GM21360 (cell line): ENCODE measurements around the gene ZNF407.

Experiments
- ATAC-seq: cut with Tn5 transposase; IDR thresholded peaks from one replicate; pipeline ENCODE4 v1.9.1; 2021; ENCODE audit warnings: mild to moderate bottlenecking, moderate library complexity; ENCODE audit not compliant: unreplicated experiment

ZNF407 gene

DNA sequence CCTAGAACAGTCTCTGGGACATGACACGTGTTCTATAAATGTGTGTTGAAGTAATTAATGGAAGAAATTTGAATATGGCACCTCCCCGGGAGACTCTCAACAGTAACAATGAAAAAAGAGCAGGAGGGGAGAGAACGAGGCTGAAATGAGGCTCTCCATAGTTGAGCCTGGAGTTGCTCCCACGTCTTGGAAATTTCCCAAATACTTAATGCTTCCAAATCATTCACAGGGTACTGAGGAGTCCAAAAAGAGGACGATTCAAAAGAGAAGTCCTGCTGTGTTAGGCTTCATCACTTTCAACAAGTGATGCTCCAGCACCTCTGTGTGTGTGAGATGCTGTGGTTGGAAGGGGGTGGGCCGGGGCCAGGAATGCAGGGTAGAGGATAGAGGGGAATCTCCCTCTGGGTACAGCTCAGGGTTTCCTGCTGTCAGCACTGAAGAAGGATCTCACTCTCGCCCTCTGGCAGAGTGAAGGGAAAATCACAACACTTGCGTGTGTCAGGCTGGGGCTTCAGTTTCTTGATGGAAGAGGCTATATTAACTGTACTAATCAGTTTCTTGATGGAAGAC, 18.1 kb upstream of the ZNF407 start:
- ATAC-seq = no peak

DNA sequence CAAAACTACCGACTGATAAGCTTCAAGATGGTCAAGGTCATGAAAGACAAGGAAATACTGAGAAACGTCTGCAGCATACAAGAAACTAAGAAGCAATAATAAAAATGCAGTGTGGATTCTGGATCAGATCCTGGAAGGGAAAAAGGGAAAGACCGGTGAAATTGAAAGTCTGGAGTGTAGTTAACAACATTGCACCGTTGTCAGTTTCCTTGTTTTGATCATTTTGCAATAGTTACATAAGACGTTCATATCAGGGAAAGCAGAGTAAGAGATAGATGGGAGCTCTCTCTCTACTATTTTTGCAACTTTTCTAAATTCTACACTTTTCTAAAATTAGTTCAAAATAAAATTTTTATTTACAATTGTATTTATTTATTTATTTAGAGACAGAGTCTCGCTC, 15.0 kb upstream of the ZNF407 start:
- ATAC-seq = no peak

DNA sequence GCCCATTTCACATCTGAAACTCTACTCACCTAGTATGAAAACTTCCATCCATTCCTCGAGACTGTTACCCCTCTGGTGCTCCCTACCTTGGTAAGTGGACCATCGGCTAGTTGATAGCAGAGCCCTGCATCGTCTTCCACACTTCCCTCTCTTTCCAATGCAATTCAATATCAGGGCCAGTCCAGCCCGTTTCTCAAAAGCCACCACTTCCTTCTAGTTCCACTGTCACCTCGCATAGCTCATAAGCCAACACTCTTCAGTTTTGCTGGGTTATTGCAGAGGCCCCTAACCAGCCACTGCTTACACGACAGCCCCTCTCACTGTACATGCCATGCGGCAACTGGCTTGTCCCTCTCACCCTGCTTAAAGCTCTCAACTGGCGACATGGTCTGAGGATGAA, 10.2 kb upstream of the ZNF407 start:
- no peak for ATAC-seq

DNA sequence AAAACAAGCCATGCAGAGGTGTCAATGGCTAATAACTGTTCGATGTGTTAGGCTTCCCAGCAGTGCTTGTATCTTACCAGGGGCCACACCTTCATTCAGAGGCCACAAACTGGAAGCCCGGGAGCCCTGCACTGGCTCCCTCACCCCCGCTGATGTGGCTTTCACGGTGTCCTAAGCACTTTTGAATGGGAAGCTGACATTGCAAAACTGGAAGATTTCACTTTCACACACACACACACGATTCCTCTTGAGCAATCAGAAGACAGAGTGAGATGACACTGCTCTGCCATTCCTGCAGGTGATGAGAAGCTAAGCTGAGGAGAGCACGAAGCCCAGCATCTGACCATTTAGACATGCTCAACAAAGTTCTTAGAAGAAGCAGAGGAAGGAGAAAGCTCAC, 8.6 kb upstream of the ZNF407 start:
- no peak for ATAC-seq

DNA sequence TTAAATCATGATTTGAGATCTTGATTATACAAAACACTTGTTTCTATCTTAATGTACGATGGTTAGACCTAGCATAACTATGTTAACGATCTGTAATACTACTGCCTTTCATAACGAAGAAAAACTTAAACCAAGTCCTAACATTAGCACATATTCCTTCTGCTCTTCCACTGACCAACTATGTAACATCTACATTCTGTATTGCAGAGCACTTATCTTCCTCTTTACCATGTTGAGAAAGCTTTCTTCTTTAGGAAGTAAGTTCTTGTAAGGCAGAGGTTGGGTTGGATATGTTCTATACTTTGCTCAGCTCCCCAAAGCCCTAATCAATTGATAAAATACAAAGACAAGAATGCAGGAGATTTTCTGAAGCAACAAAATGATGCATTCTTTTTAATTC, 7.9 kb upstream of the ZNF407 start:
- ATAC-seq = no peak

DNA sequence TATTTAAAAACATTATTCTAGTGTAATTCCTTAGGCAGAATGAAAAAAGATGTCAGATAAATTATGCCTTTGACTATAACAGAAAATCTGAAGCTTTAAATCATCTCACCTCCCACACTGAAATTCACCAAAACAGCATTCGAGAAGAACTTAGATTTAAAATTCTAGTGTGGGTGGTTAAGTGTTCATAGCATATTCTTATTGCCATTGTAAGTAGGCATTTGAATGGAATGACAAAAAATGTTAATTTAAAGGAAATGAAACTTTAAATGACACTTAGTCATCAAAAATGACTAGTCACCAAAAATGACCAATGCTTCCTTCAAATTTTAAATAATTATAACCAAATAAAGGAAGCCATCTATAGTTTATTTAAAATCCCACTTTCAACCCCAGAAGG, 7.0 kb upstream of the ZNF407 start:
- no peak for ATAC-seq

DNA sequence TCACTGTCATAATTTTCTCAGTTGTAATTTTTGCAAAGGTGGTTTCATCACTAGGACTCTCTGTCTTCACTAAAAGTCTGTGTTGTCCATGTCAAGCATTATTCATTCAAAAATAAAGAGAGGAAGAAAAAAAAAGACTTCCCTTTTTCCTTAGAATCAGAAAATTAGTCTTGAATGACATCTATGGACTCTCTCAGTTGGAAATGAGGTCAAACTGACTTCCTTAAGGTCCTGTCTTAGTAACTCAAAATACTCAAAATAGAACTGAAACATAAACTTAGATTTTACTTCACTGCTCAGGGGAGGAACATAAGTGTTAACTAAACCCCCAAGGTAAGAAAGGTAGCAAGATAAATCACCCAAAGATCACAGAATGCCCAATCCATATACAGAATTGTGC, 2.2 kb upstream of the ZNF407 start:
- peak; percentile 18 for ATAC-seq

DNA sequence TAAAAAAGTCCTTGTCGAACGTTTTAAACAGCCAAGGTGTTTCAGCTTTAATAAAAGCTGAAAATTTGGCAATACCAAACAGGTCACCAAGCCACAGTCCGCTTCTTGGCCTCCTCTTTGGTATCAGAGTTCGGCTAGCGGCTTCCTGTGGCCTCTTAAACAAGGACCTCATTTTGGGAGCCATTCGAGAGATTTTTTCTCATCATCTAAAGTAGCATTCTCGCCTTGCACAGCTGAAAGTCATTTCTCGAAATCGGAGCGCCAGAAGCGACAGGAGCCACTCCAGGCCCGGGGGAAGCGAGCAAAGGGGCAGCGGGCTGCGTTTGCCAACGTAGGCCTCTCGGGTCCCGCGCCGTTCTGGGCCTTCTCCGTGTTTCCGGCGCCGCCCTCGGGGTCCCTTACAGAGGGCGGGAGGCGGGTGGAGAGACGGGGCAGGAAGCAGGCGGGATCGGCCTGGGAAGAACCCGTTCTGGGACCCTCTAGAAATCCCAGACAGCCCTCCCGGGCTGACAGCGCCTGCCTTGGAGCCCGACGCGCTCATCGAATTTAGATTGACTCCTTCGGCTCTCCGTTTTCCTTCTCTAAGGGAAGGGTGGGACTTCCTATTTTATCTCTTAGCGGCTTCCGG, 522 bp upstream of the ZNF407 start:
- peak; percentile 31 for ATAC-seq

DNA sequence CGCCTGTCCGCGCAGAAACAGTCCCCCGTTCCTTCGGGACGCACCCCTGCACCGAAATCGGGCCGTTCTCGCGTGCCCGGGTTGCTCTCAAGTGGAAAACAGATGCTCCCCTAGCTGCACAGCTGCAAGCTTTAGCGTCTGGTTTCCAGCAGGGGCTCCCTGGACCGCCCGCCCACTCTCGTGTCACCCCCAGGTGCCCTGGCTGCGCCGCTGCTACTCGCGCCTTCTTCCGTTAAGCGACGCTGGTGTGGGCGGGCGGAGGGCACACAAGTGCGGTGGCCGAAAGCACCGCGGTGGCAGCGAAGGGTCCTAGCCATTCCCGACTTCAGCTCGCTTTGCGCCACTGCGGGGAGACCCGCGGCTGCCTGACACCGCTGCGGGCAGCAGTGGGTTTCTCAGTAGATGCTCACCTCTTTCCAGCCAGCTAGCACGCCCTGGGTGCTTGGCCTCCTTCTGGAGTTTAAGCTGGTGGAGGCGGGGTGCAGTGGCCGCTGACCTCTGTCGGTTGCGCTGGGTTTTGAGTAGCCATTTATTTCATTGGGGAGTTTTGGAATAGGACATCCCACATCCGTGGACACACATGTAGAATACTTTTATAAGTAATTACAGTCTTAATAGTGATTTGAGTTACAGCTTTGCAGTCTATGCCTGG, 806 bp downstream of the ZNF407 start:
- ATAC-seq = peak; percentile 58

DNA sequence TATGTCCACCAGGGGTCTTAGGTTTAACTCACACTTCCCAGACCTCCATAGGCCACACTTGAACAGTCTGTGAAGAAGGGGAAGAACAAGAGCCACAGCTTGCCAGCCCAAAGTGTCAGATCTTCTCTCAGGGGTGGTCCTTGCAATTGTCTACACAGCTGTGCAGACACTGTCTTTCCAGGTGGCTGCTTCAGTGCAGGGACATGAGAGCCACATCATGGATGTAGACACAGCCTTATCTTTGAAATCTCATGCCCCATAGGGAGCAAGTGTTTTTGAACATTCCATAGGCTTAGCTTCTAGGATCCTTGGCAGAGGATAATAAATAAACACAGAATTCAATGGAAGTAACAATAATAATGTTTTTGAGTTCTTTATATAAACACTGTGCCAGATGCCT, 6.7 kb downstream of the ZNF407 start:
- no peak for ATAC-seq

DNA sequence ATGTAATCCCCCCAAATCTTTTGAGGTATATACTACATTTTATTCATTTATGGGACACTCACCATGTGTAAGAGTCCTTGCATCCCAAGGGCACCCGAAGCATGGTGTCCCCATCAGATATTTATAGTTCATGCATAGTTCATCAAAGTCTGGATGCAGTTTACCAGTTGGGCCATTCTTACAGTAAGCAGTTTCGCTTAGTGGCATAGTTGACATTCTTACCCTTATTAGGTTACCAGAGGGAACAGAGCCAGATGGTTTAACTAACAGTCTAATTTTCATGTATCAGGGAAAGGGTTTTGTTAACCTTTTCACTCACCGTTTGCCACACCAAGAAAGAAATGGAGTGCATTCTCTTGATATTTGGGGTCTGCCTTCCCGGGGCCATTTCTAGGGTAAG, 7.1 kb downstream of the ZNF407 start:
- no peak for ATAC-seq

DNA sequence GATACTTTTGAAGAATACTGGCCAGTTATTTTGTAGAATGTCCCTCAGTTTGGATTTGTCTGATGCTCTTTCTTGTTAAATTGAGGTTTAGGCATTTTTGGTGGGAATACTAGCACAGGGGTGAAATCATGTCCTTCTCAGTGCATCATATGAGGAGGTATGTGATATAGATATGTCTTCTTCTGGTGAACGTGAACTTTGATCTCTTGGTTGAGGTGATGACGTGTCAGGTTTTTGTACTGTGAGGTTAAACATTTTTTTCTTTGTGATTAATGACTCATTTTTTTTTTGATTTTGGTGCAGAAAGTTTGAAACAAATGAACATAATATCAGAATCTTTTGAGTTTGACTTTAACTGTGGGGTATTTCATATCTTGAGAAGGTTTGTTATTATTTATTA, 11.0 kb downstream of the ZNF407 start:
- ATAC-seq = no peak

DNA sequence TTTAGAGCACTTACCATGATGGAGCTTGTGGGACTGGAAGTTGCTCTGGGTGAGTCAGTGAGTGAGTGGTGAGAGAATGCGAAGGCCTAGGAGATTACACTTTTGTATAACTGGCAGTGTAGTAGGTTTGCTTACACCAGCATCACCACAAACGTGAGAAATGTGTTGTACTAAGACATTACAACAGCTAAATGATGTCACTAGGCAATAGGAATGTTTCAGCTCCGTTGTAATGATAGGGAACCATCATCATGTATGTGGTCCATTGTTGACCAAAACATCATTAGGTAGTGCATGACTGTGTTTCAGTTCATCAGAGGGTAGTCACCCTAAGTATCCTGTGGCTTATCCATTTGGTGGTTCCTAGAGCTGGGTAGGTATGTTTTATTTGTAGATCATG, 11.9 kb downstream of the ZNF407 start:
- ATAC-seq = no peak

DNA sequence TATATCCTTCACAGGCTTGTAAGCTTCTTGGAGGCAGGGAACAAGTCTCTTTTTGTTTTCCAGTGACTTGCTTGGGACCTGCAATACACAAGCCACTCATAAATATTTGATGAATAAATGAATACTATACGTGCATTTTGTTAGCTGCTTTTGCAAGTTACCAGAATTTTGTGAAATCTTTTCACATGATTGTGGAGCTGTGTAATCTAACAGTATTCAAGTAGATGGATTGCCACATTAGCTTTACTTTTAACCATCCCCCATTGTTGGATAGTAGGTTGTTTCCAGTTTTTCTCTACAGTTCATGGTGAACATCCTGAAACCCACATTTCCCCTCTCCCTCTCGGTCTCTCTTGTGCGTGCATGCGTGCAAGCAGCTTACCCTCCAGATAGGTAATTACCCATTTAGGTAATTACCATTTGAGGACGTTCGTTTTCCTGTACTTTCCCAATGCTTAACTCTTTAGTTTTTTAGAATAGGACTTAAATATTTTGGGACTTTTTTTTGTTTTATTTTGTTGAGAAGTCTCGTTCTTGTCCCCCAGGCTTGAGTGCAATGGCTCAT, 12.5 kb downstream of the ZNF407 start:
- peak; percentile 40 for ATAC-seq

DNA sequence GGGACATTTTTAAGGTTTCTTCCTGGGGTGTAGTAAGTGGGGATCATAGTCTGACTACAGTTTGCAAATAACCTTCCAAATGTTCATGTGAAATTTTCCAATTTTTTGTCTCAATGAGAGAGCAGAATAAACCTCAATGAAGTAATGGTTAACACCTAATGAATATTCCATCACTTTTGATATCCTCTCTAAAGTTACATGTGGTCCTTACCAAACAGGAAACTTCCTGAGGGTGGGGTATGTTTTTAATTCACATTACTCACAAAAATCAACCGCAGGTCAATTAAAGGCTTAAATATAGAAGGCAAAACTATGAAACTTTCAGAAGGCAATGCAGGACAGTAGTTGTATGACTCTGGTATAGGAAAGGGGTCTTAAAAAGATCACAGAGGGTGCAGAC, 13.2 kb downstream of the ZNF407 start:
- no peak for ATAC-seq

DNA sequence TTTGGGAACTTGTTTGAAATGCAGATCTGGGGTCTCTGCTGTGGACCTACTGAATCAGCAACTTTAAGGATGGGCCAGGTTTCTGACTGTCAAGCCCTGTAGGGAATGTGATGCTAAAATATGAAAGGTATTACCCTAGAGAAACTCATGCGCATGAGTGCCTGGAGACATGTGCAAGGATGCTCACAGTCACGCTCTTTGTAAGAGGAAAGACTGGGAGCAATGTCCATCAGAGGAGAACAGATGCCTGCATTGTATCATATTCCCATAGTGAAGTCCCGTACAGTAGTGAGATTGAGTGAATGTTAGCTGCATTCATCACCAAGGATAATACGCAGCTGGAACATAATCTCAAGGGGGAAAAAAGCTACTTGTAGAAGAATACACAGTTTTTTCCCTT, 14.1 kb downstream of the ZNF407 start:
- ATAC-seq = no peak

DNA sequence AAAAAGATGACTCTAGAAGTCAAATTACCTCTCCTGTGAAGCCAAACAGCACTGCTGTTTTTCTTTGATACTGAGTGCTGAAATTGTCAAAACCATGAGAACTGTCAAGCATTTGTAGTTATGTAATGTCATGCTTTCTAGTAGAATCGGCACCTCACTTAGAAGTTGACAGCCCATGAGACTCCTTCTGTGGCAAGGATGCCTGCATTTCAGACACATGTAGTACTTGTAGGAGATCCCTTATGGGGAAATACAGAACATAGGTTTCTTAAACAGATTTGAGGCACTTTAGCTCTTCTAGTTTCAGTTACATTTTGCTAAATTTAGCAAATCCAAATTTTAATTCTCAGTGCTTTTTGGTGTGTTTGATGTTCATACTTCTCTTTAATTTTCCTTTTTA, 15.7 kb downstream of the ZNF407 start:
- peak; percentile 54 for ATAC-seq

DNA sequence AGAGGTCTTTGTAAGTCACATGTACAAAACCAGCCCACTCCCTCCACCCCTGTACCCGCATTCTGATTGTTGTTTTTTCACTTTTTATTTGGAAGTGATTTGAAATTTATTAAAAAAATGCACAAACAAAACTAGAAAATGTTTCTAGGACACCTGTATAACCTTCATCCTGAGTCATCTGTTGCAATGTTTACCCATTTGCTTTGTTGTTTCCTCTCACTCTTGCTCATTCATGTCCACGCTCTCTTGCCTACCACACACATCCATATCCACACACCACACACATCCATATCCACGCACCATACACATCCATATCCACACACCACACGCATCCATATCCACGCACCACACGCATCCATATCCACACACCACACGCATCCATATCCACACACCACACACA, 18.8 kb downstream of the ZNF407 start:
- ATAC-seq = no peak

DNA sequence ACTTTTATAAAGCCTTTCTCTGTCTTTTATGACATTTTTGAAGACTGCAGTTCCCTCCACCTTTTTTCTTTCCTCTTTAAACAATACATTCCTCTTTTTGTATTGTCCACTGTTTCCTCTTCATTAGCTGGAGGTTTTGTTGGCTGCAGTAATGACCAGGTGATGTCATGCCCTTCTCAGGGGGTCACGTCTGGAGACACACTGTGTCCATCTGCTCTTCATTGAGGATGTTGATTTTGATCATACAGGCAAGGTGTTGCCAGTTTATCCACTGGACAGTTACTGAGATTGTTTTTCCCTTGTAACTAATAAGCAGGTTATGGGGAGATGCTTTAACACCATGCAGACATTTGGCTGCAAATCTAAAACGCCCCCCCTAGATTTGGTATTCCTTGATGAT, 19.8 kb downstream of the ZNF407 start:
- ATAC-seq = no peak

DNA sequence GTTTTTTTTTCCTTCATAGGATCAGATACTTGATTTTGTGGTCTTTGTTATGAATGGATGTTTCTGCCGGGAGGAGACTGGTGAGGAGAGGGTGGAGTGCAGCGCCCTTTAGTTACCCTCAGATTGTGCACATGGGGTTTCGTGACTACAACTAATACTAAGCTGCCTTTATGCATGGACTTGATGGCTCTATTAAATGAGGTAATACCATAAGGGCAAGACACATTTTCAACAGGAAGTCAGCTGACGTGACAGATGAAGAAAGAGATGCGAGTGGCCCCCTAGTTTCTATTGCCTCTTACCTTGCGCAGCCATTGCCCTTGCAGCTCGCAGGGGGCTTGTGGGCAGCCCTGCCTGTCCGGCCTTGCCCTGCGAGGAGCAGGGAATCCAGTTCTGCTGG, 24.4 kb downstream of the ZNF407 start:
- no peak for ATAC-seq

DNA sequence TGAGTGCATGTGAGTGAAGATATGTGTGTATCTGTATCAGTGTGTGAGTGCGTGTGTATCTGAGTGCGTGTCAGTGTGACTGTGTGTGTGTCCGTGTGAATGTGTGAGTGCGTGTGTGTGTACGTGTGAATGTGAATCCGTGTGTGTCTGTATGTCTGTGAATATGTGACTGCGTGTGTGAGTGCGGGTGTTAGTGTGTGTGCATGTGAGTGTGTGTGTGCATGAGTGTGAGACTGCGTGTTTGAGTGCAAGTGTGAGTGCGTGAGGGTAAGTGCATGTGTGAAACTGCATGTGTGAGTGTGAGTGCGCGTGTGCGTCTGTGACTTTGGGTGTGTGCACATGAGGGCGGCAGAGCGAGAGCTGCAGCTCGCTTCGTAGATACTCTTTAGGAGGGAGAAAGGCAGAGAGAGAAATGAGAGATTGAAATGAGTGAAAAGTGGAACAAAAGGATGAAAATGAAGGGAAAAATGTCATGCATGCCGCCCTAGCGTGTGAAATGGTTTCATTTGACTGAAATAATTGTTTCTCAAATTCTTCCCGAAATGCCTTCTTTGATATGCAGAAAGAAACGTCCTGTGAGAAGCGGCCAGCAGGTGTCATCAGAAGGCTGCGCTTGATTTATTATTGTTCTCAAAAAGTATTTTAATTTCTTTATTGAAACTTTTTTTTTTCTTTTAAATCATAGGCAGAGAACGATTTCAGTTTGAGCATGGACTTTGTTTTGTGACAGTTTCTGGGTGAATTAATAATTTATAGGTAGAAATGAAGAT, 25.6 kb downstream of the ZNF407 start:
- ATAC-seq = no peak

DNA sequence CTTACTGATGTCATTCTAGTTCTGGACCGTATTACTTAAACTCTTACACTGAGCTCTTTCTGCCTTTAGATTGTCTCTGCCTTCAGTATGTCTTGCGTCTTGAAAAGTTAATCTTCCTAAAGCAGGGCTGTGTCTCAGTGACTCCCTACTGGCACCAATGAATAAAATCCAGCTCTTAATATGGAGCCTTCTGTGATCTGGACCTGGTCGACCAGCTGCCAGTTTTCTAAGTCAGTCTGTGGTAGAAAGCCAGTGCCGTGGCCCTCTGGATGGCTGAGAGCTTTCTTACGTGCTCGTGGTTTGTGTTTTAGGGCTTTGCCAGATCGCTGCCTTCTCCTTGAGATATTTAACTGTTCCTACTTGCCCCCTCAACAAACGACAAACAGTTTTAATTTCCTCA, 26.8 kb downstream of the ZNF407 start:
- no peak for ATAC-seq
